GM18517 (cell line): Measurements from ENCODE around the gene CDC42BPB.

Source experiments
- ATAC-seq: cut with Tn5 transposase; IDR thresholded peaks from one replicate; pipeline ENCODE4 v1.9.1; 2021; ENCODE audit warnings: mild to moderate bottlenecking, moderate library complexity; ENCODE audit not compliant: unreplicated experiment

CDC42BPB gene

GRCh38 chr14:103019826-103020225 is 37.5 kb downstream of the CDC42BPB start:
- no peak for ATAC-seq

GRCh38 chr14:103019236-103019635 is 38.1 kb downstream of the CDC42BPB start:
- ATAC-seq, result no peak

- no peak for ATAC-seq
Observed at GRCh38 chr14:103016594-103016993, 40.8 kb downstream of the CDC42BPB start.

GRCh38 chr14:103016071-103016470 is 41.3 kb downstream of the CDC42BPB start:
- no peak for ATAC-seq

- no peak for ATAC-seq
Observed at GRCh38 chr14:103015426-103015825, 41.9 kb downstream of the CDC42BPB start.

GRCh38 chr14:103014466-103015228 is 42.7 kb downstream of the CDC42BPB start:
- no peak for ATAC-seq

GRCh38 chr14:103013028-103013427 is 44.3 kb downstream of the CDC42BPB start:
- no peak for ATAC-seq

- ATAC-seq, result no peak
Observed at GRCh38 chr14:103009559-103009958, 47.8 kb downstream of the CDC42BPB start.

GRCh38 chr14:103008768-103009357 is 48.5 kb downstream of the CDC42BPB start:
- ATAC-seq, result no peak

- no peak for ATAC-seq
Observed at GRCh38 chr14:103008126-103008525, 49.2 kb downstream of the CDC42BPB start.

GRCh38 chr14:103007555-103007954 is 49.8 kb downstream of the CDC42BPB start:
- no peak for ATAC-seq

GRCh38 chr14:103006991-103007520 is 50.3 kb downstream of the CDC42BPB start:
- no peak for ATAC-seq

- ATAC-seq, result no peak
Observed at GRCh38 chr14:103006106-103006505, 51.2 kb downstream of the CDC42BPB start.

GRCh38 chr14:103003850-103004249 is 53.5 kb downstream of the CDC42BPB start:
- no peak for ATAC-seq

GRCh38 chr14:103003351-103003615 is 54.1 kb downstream of the CDC42BPB start:
- ATAC-seq, result no peak

GRCh38 chr14:103002578-103003350 is 54.6 kb downstream of the CDC42BPB start:
- no peak for ATAC-seq

- ATAC-seq, result no peak
Observed at GRCh38 chr14:103001651-103002396, 55.5 kb downstream of the CDC42BPB start.

GRCh38 chr14:103001226-103001625 is 56.1 kb downstream of the CDC42BPB start:
- ATAC-seq, result no peak

- no peak for ATAC-seq
Observed at GRCh38 chr14:103000291-103000921, 56.9 kb downstream of the CDC42BPB start.

- ATAC-seq, result no peak
Observed at GRCh38 chr14:102999227-102999895, 58.0 kb downstream of the CDC42BPB start.
